Stimulated activated naive B cell treated with anti-CD40 and anti-IgM and Interleukin-4, amounts not matched to agents 10 μg/mL and 1 μg/mL and 100 μg/mL, for 72 hours (primary cell): ENCODE results near the gene SLC22A3.
"Not testable (repeated sequence)": the region's sequence is repeated elsewhere in the genome, so short reads cannot be mapped to it uniquely, and the experiment has no call there.

ENCODE experiments used
- ATAC-seq, 2 donors: fragments of 150-1000 bp; cut with Tn5 transposase; replicated peaks; 2 replicates each; pipeline ENCODE4 v1.10.0; 2021; ENCODE audit warnings: moderate library complexity in 1 of 2
- DNase-seq: peaks from one replicate; pipeline ENCODE4 v3.0.0; 2021
- H3K27ac Mint-ChIP-seq: one replicate; pipeline ENCODE4 v1.8.0; 2022; ENCODE audit warnings: mild to moderate bottlenecking, mixed read lengths
- H3K27me3 Mint-ChIP-seq, 2 donors: one replicate each; pipeline ENCODE4 v1.8.0; 2022; ENCODE audit warnings: mixed read lengths in 2 of 2
- H3K36me3 Mint-ChIP-seq, 2 donors: one replicate each; pipeline ENCODE4 v1.8.0; 2022; ENCODE audit warnings: mixed read lengths in 2 of 2, mild to moderate bottlenecking in 1 of 2
- H3K4me1 Mint-ChIP-seq, 2 donors: one replicate each; pipeline ENCODE4 v1.8.0; 2022; ENCODE audit warnings: mixed read lengths in 2 of 2, mild to moderate bottlenecking in 1 of 2
- H3K4me3 Mint-ChIP-seq, 2 donors: one replicate each; pipeline ENCODE4 v1.8.0; 2022; ENCODE audit warnings: mild to moderate bottlenecking in 2 of 2, mixed read lengths in 2 of 2, moderate library complexity in 1 of 2
- H3K9me3 Mint-ChIP-seq, 2 donors: one replicate each; pipeline ENCODE4 v1.8.0; 2022; ENCODE audit warnings: mixed read lengths in 2 of 2, mild to moderate bottlenecking in 1 of 2

SLC22A3 gene

GRCh38 chr6:160349814-160350350 is 1.7 kb downstream of the SLC22A3 start:
- Mint-ChIP-seq H3K27me3 (peaks cover 43 to 57% of the 10 kb centered on the region in 2 donors), H3K27ac (peak overlapping the region; percentile 9), H3K36me3 (no peaks in the 10 kb centered on the region), H3K9me3 (no peaks in the 10 kb centered on the region), H3K4me1 (peaks cover 0 to 7% of the 10 kb centered on the region in 2 donors), H3K4me3 (no peak overlapping the region)
- DNase-seq (no peak), ATAC-seq (no peak)

- peaks cover 30 to 34% of the 10 kb centered on the region in 2 donors for H3K27me3 Mint-ChIP-seq
Observed at GRCh38 chr6:160353950-160354496, 5.8 kb downstream of the SLC22A3 start.

GRCh38 chr6:160355001-160355400 is 6.8 kb downstream of the SLC22A3 start:
- no peak for DNase-seq
- H3K36me3 Mint-ChIP-seq: no peaks in the 10 kb centered on the region
- no peaks in the 10 kb centered on the region for H3K4me1 Mint-ChIP-seq

More at GRCh38 chr6:160353950-160354496, 5.8 kb downstream of the SLC22A3 start:
- no peak overlapping the region for H3K4me3 Mint-ChIP-seq
- H3K36me3 Mint-ChIP-seq: no peaks in the 10 kb centered on the region
- no peak overlapping the region for H3K27ac Mint-ChIP-seq
- H3K4me1 Mint-ChIP-seq: peaks cover 0 to 2% of the 10 kb centered on the region in 2 donors
- no peak for DNase-seq
- no peaks in the 10 kb centered on the region for H3K9me3 Mint-ChIP-seq
- no peak for ATAC-seq

GRCh38 chr6:160356074-160356744 is 8.0 kb downstream of the SLC22A3 start:
- no peak overlapping the region for H3K4me3 Mint-ChIP-seq
- DNase-seq: no peak
- no peak for ATAC-seq
- H3K27me3 Mint-ChIP-seq: peaks cover 12 to 13% of the 10 kb centered on the region in 2 donors
- H3K36me3 Mint-ChIP-seq: no peaks in the 10 kb centered on the region
- no peak overlapping the region for H3K27ac Mint-ChIP-seq
- no peaks in the 10 kb centered on the region for H3K9me3 Mint-ChIP-seq
- H3K4me1 Mint-ChIP-seq: no peaks in the 10 kb centered on the region

More at GRCh38 chr6:160355001-160355400, 6.8 kb downstream of the SLC22A3 start:
- Mint-ChIP-seq H3K27ac (no peak overlapping the region), H3K4me3 (no peak overlapping the region), H3K9me3 (no peaks in the 10 kb centered on the region), H3K27me3 (peaks cover 20 to 24% of the 10 kb centered on the region in 2 donors)
- ATAC-seq: peak in 1 of 2 donors; percentile 25

GRCh38 chr6:160357088-160357487 is 8.9 kb downstream of the SLC22A3 start:
- H3K27me3 Mint-ChIP-seq: peaks cover 8 to 10% of the 10 kb centered on the region in 2 donors
- no peaks in the 10 kb centered on the region for H3K9me3 Mint-ChIP-seq
- no peak overlapping the region for H3K4me3 Mint-ChIP-seq
- ATAC-seq (no peak), DNase-seq (no peak)
- no peaks in the 10 kb centered on the region for H3K36me3 Mint-ChIP-seq
- no peaks in the 10 kb centered on the region for H3K4me1 Mint-ChIP-seq
- no peak overlapping the region for H3K27ac Mint-ChIP-seq

GRCh38 chr6:160358225-160359119 is 10.3 kb downstream of the SLC22A3 start:
- H3K27ac Mint-ChIP-seq: no peak overlapping the region
- H3K4me3 Mint-ChIP-seq: no peak overlapping the region
- DNase-seq (no peak), ATAC-seq (no peak)
- no peaks in the 10 kb centered on the region for H3K36me3 Mint-ChIP-seq
- peaks cover 10 to 14% of the 10 kb centered on the region in 2 donors for H3K27me3 Mint-ChIP-seq
- H3K9me3 Mint-ChIP-seq: peaks cover 0 to 2% of the 10 kb centered on the region in 2 donors
- no peaks in the 10 kb centered on the region for H3K4me1 Mint-ChIP-seq

GRCh38 chr6:160360955-160361354 is 12.8 kb downstream of the SLC22A3 start:
- ATAC-seq (no peak), DNase-seq (no peak)
- Mint-ChIP-seq H3K9me3 (peaks cover 0 to 2% of the 10 kb centered on the region in 2 donors), H3K4me3 (no peak overlapping the region), H3K27ac (no peak overlapping the region), H3K27me3 (peaks cover 7 to 12% of the 10 kb centered on the region in 2 donors), H3K36me3 (no peaks in the 10 kb centered on the region), H3K4me1 (no peaks in the 10 kb centered on the region)

- no peak for ATAC-seq
- H3K4me3 Mint-ChIP-seq: no peak overlapping the region
- no peaks in the 10 kb centered on the region for H3K4me1 Mint-ChIP-seq
- H3K36me3 Mint-ChIP-seq: no peaks in the 10 kb centered on the region
- peaks cover 4 to 10% of the 10 kb centered on the region in 2 donors for H3K27me3 Mint-ChIP-seq
- DNase-seq: no peak
- peaks cover 0 to 2% of the 10 kb centered on the region in 2 donors for H3K9me3 Mint-ChIP-seq
- no peak overlapping the region for H3K27ac Mint-ChIP-seq
Observed at GRCh38 chr6:160362556-160362955, 14.4 kb downstream of the SLC22A3 start.

- no peaks in the 10 kb centered on the region for H3K36me3 Mint-ChIP-seq
- ATAC-seq: no peak
- no peak for DNase-seq
- peaks cover 0 to 4% of the 10 kb centered on the region in 2 donors for H3K9me3 Mint-ChIP-seq
- H3K27me3 Mint-ChIP-seq: peaks cover 11 to 18% of the 10 kb centered on the region in 2 donors
- no peak overlapping the region for H3K4me3 Mint-ChIP-seq
- H3K27ac Mint-ChIP-seq: no peak overlapping the region
- H3K4me1 Mint-ChIP-seq: no peaks in the 10 kb centered on the region
Observed at GRCh38 chr6:160363016-160363996, 15.1 kb downstream of the SLC22A3 start.

- H3K27me3 Mint-ChIP-seq: peaks cover 16 to 21% of the 10 kb centered on the region in 2 donors
- peaks cover 0 to 4% of the 10 kb centered on the region in 2 donors for H3K9me3 Mint-ChIP-seq
- H3K4me3 Mint-ChIP-seq: no peak overlapping the region
- ATAC-seq (no peak), DNase-seq (no peak)
- no peaks in the 10 kb centered on the region for H3K36me3 Mint-ChIP-seq
- no peak overlapping the region for H3K27ac Mint-ChIP-seq
- no peaks in the 10 kb centered on the region for H3K4me1 Mint-ChIP-seq
Observed at GRCh38 chr6:160365117-160365516, 16.9 kb downstream of the SLC22A3 start.

GRCh38 chr6:160367798-160368547 is 19.8 kb downstream of the SLC22A3 start:
- Mint-ChIP-seq H3K27ac (no peak overlapping the region), H3K4me1 (no peaks in the 10 kb centered on the region), H3K27me3 (peaks cover 18 to 22% of the 10 kb centered on the region in 2 donors), H3K9me3 (peaks cover 0 to 9% of the 10 kb centered on the region in 2 donors), H3K36me3 (no peaks in the 10 kb centered on the region), H3K4me3 (no peak overlapping the region)
- no peak for DNase-seq
- no peak for ATAC-seq

- no peak overlapping the region for H3K4me3 Mint-ChIP-seq
- DNase-seq: no peak
- no peaks in the 10 kb centered on the region for H3K36me3 Mint-ChIP-seq
- H3K27me3 Mint-ChIP-seq: peaks cover 24 to 29% of the 10 kb centered on the region in 2 donors
- H3K9me3 Mint-ChIP-seq: peaks cover 0 to 10% of the 10 kb centered on the region in 2 donors
- no peaks in the 10 kb centered on the region for H3K4me1 Mint-ChIP-seq
- H3K27ac Mint-ChIP-seq: no peak overlapping the region
- ATAC-seq: no peak
Observed at GRCh38 chr6:160368670-160369069, 20.5 kb downstream of the SLC22A3 start.

GRCh38 chr6:160373601-160374000 is 25.4 kb downstream of the SLC22A3 start:
- not testable (repeated sequence) for DNase-seq, H3K4me3 Mint-ChIP-seq, ATAC-seq, H3K4me1 Mint-ChIP-seq, H3K36me3 Mint-ChIP-seq, H3K27ac Mint-ChIP-seq
- Mint-ChIP-seq H3K9me3 (peaks cover 0 to 11% of the 10 kb centered on the region in 2 donors), H3K27me3 (peaks cover 24 to 27% of the 10 kb centered on the region in 2 donors)
